Breast epithelium (tissue), 4 donors: ENCODE measurements around the gene IGF1R. TPM values are rescaled to one million over a fixed set of nuclear protein-coding genes. Genes with fewer than 3 reads are reported as not detected.
A peak's percentile ranks its signal among the peaks of the same experiment; 100 is the strongest.

ENCODE experiments used
- DNase-seq, 2 donors: peaks; one replicate each; pipeline ENCODE4 v3.0.0-alpha.2; 2019; ENCODE audit warnings: low spot score in 2 of 2
- H3K27ac ChIP-seq, 2 donors: fragments of 200-600 bp; sonication (generic) in 1 of 2; one replicate each; pipeline ENCODE4 v1.5.1; 2016 to 2019; ENCODE audit warnings: mild to moderate bottlenecking in 1 of 2
- H3K27me3 ChIP-seq, 2 donors: fragments of 200-600 bp; sonication (generic) in 1 of 2; one replicate each; pipeline versions ENCODE4 v1.5.1 to v1.6.0; 2017 to 2019; ENCODE audit warnings: control low read depth in 1 of 2, mild to moderate bottlenecking in 1 of 2
- H3K36me3 ChIP-seq: fragments of 200-600 bp; one replicate; pipeline ENCODE4 v1.5.1; 2019
- H3K4me1 ChIP-seq, 2 donors: fragments of 200-600 bp; sonication (generic); one replicate each; pipeline ENCODE4 v1.5.1; 2016 to 2019; ENCODE audit warnings: control low read depth in 1 of 2
- H3K4me3 ChIP-seq, 3 donors: fragments of 200-600 bp; sonication (generic); 1 replicate in 2 of 3; 2 replicates in 1 of 3; pipeline ENCODE4 v1.5.1; 2016 to 2019; ENCODE audit warnings: mild to moderate bottlenecking in 3 of 3, moderate library complexity in 2 of 3
- H3K9me3 ChIP-seq, 2 donors: fragments of 200-600 bp; sonication (generic) in 1 of 2; one replicate each; pipeline ENCODE4 v1.5.1; 2016 to 2019; ENCODE audit warnings: control low read depth in 1 of 2
- POLR2A ChIP-seq: fragments of 450-650 bp; IDR thresholded peaks from one replicate; pipeline ENCODE4 v1.6.1; 2016; ENCODE audit warnings: antibody characterized with exemption, mild to moderate bottlenecking, moderate library complexity
- POLR2AphosphoS5 ChIP-seq, 3 donors: sonication (generic); formaldehyde crosslinking; IDR thresholded peaks; one replicate each; pipeline ENCODE4 v1.6.1; 2017; ENCODE audit warnings: antibody characterized with exemption in 3 of 3
- intact Hi-C: fragments of 100-400 bp; cut with DNase I; formaldehyde crosslinking; loops from one replicate; pipeline ENCODE4 v1.15.1; 2023; ENCODE audit warnings: low total_unique reads
- total RNA-seq, 3 donors: library from RNA; depleted of rRNA; stranded (reverse); fragments of >200 nt; gene quantifications; one replicate each; pipeline ENCODE4 v1.1.0, GENCODE V29; 2016
- TF ChIP-seq, protein P1 (sequence below), 3 donors: fragments of 450-650 bp; IDR thresholded peaks; one replicate each; pipeline ENCODE4 v1.5.1; 2016 to 2017; ENCODE audit warnings: antibody characterized with exemption in 3 of 3, mild to moderate bottlenecking in 3 of 3, moderate library complexity in 3 of 3

The IGF1R gene
- total RNA-seq, 3 donors from 2014 or later: 61.8 to 146 (median 103) TPM

- Histone ChIP-seq H3K27me3 (no peaks in the 10 kb centered on the region), H3K4me3 (no peak overlapping the region), H3K36me3 (no peaks in the 10 kb centered on the region), H3K4me1 (peaks cover 4 to 9% of the 10 kb centered on the region in 2 donors), H3K9me3 (no peaks in the 10 kb centered on the region), H3K27ac (peak overlapping the region; percentile 33 to 63)
- no peak for DNase-seq
- TF ChIP-seq, protein P1, sequence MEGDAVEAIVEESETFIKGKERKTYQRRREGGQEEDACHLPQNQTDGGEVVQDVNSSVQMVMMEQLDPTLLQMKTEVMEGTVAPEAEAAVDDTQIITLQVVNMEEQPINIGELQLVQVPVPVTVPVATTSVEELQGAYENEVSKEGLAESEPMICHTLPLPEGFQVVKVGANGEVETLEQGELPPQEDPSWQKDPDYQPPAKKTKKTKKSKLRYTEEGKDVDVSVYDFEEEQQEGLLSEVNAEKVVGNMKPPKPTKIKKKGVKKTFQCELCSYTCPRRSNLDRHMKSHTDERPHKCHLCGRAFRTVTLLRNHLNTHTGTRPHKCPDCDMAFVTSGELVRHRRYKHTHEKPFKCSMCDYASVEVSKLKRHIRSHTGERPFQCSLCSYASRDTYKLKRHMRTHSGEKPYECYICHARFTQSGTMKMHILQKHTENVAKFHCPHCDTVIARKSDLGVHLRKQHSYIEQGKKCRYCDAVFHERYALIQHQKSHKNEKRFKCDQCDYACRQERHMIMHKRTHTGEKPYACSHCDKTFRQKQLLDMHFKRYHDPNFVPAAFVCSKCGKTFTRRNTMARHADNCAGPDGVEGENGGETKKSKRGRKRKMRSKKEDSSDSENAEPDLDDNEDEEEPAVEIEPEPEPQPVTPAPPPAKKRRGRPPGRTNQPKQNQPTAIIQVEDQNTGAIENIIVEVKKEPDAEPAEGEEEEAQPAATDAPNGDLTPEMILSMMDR (IDR thresholded peaks at IDR 0.05): no peak
- TF ChIP-seq POLR2AphosphoS5 (IDR thresholded peaks at IDR 0.05) (no peak), POLR2A (no peak)
- intact Hi-C loops: no loop called here
Observed at GRCh38 chr15:98735895-98736617, 87.7 kb downstream of the IGF1R start.

DNA sequence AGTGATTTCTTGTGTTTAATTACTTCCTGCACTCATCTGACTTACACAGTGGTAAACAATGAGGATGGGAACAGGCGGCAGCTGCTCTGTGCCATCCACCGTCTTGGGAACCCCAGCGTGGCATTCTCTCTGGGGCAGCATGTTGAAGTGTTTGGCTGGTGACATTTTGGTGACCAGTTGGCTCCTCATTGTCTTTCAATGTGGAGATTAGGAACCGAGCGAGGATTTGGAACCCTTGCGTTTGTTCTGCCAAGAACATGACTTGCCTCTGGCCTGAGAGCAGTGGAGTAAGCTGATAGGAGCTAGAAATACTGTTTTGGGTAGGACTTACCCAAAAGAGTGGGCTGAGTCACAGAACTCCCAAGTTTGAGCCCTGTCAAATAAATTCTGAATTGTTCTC lies 88.8 kb downstream of the IGF1R start:
- Histone ChIP-seq H3K27me3 (no peaks in the 10 kb centered on the region), H3K27ac (no peak overlapping the region), H3K4me3 (no peak overlapping the region), H3K4me1 (peaks cover 4 to 9% of the 10 kb centered on the region in 2 donors), H3K36me3 (no peaks in the 10 kb centered on the region), H3K9me3 (no peaks in the 10 kb centered on the region)
- intact Hi-C loops: no loop called here
- DNase-seq: no peak
- TF ChIP-seq POLR2AphosphoS5 (IDR thresholded peaks at IDR 0.05): no peak

DNA sequence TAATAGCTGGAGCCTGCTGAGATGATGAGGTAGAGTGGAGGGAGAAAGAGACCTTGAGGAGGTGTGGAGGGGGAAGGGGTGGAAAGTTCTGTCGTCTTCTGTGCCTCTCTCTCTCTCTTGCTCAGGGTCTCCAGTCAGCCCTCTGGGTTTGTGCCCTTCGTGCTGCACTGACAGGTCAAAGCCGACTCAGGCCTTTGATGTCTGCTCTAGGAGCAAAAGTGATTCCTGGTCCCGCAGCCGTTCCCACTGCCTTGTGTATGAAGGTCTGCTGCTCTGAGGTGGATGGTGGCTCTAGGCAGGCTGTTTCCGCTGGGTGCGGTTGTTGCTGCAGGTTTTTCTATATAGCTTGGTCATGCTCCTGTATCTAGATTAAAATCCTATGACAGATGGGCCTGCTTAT lies 89.4 kb downstream of the IGF1R start:
- Histone ChIP-seq H3K4me3 (no peak overlapping the region), H3K27me3 (no peaks in the 10 kb centered on the region), H3K27ac (no peak overlapping the region), H3K9me3 (no peaks in the 10 kb centered on the region), H3K36me3 (no peaks in the 10 kb centered on the region), H3K4me1 (peaks cover 4 to 9% of the 10 kb centered on the region in 2 donors)
- TF ChIP-seq, protein P1 (IDR thresholded peaks at IDR 0.05): no peak
- TF ChIP-seq POLR2AphosphoS5 (IDR thresholded peaks at IDR 0.05) (no peak), POLR2A (no peak)
- DNase-seq: no peak
- intact Hi-C loops: no loop called here

- no peak overlapping the region for H3K27ac ChIP-seq
- intact Hi-C loops: no loop called here
- TF ChIP-seq POLR2A: no peak
- DNase-seq: no peak
- H3K4me1 ChIP-seq: peaks cover 4 to 9% of the 10 kb centered on the region in 2 donors
- no peaks in the 10 kb centered on the region for H3K36me3 ChIP-seq
- H3K9me3 ChIP-seq: no peaks in the 10 kb centered on the region
- no peaks in the 10 kb centered on the region for H3K27me3 ChIP-seq
- no peak overlapping the region for H3K4me3 ChIP-seq
Observed at GRCh38 chr15:98738689-98739401, 90.5 kb downstream of the IGF1R start.

DNA sequence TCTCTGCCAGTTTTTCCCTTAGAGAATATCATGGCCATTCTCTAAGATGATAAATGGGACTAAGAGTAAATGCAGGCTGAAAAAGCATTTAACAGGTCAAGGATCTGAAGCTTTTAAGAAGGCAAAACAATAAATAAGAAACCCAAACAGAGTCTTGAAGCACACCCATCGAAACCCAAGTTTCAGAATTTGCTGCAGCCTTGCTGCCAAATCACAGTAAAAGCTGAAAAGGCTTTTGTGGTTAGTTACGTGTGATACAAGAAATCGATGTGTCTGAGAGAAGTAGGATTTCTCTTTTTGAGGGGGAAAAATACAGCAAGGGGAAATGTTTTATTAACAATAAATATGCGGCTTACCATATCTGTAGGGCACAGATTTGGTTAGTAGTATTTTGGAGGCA lies 92.0 kb downstream of the IGF1R start:
- no peaks in the 10 kb centered on the region for H3K36me3 ChIP-seq
- H3K27ac ChIP-seq: no peak overlapping the region
- no peak overlapping the region for H3K4me3 ChIP-seq
- no peaks in the 10 kb centered on the region for H3K4me1 ChIP-seq
- H3K9me3 ChIP-seq: no peaks in the 10 kb centered on the region
- intact Hi-C loops: no loop called here
- no peak for DNase-seq
- H3K27me3 ChIP-seq: no peaks in the 10 kb centered on the region
- TF ChIP-seq POLR2AphosphoS5 (IDR thresholded peaks at IDR 0.05): no peak
- TF ChIP-seq, protein P1 (IDR thresholded peaks at IDR 0.05): no peak
- no peak for TF ChIP-seq POLR2A

GRCh38 chr15:98740963-98741362 lies 92.6 kb downstream of the IGF1R start:
- H3K27ac ChIP-seq: no peak overlapping the region
- intact Hi-C loops: no loop called here

More at GRCh38 chr15:98740963-98741362, 92.6 kb downstream of the IGF1R start:
- no peak for DNase-seq
- Histone ChIP-seq H3K4me1 (no peaks in the 10 kb centered on the region), H3K27me3 (no peaks in the 10 kb centered on the region), H3K9me3 (no peaks in the 10 kb centered on the region), H3K36me3 (no peaks in the 10 kb centered on the region), H3K4me3 (no peak overlapping the region)
- no peak for TF ChIP-seq POLR2A
- TF ChIP-seq, protein P1 (IDR thresholded peaks at IDR 0.05): no peak
- TF ChIP-seq POLR2AphosphoS5 (IDR thresholded peaks at IDR 0.05): no peak
